Measurements from ENCODE around the gene SLX9.

GRCh38 chr21:44901391-44902074 is 38.3 kb upstream of the SLX9 start:
- TF ChIP-seq CTCF (conservative IDR thresholded peaks at IDR 0.05; ENCODE audit: low read length), result no peak
- no peak for TF ChIP-seq EZH2phosphoT487 (IDR thresholded peaks at IDR 0.05; ENCODE audit: borderline replicate concordance, low read depth, low read length)
